Stimulated activated CD4-positive, alpha-beta T cell treated with anti-CD3 and anti-CD28 coated beads, Interleukin-2, amount 100 ng/mL, for 24 hours (primary cell): Measurements from ENCODE around the gene POLDIP2.
A peak's percentile ranks its signal among the peaks of the same experiment; 100 is the strongest.

Experiments
- DNase-seq, 2 donors: peaks; one replicate each; pipeline ENCODE4 v3.0.0-alpha.2; 2020

The POLDIP2 gene

GRCh38 chr17:28357061-28357900 is at the start of gene POLDIP2:
POLDIP2 (minus strand) TSS chr17:28357527; CDS start chr17:28357448, 79 bp downstream.
- DNase-seq = peak; percentile 96

DNA sequence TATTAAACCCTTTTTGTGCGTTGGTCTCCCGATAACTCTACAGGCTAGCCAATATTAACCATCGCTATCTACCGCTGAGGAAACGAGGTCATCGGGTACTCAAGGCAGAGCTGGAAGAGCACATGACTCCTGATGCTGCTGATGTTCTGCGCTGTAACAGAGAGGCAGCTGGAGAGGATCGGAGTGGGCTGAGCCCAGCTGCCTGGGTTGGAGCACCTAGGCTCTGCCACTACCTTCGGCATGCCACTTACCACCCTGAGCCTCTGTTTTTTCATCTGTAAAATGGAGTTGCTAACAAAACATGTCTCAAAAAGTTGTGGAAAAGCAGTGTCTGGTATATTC is 49.1 kb upstream of the POLDIP2 start:
- DNase-seq = no peak

GRCh38 chr17:28405632-28406472 is 48.5 kb upstream of the POLDIP2 start, which contains the start of gene SLC46A1:
SLC46A1 (minus strand) TSS chr17:28406212; CDS start chr17:28406114, 98 bp downstream.
- DNase-seq = peak; percentile 73 to 78

DNA sequence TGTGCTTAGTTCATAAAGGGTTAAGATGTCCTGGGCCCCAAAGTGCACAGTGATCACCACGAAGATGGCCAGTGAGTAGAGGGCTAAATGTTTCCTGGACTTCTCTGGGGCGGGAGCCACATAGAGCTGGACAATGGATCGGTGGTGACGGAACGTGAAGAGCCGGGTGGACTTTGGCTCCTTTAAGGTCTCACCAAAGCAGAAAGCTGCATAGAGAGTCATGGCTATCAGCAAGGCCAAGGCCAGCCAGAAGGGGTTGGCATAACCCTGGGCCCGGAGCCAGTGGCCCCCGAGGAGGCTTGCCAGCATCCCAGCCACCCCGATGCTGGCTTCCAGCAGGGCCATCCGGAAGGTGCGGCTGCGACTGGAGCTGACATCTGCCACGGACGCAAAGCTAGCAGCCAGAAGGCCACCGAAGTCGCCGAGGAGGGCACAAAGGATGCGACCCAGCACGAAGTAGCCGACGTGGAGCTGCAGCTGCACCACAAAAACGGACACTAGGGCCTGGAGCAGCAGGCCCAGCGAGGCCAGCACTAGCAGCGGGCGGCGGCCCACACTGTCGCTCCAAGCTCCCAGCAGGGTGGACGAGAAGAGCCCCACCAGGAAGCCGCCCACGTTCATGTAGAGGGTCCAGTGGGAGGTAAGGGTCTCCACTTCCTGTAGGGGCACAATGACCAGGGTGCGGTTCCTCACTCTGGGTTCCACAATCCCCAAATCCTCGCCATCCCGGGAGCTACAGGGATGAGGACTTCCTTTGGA is 47.7 kb upstream of the POLDIP2 start:
- DNase-seq = no peak

- DNase-seq = no peak
Observed at GRCh38 chr17:28404461-28404811, 47.1 kb upstream of the POLDIP2 start.

DNA sequence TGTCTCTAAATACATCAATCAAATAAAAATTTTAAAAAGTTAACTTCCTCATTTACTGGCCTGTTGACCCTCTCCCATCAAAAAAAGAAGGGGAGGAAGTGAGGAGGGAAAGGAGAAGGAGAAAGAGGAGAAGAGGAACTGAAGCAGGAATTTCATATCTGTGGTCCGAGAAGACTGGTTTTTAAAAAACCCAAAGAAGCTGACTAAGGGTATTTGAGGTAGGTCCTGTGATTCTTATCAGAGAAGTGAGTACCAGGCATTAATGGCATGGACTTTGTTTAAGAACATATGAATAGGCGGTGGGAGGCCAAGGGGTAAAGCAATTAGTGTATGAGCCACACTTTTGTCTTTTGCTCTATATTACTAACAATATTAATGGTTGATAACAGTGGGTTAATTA is 46.7 kb upstream of the POLDIP2 start:
- DNase-seq = no peak

DNA sequence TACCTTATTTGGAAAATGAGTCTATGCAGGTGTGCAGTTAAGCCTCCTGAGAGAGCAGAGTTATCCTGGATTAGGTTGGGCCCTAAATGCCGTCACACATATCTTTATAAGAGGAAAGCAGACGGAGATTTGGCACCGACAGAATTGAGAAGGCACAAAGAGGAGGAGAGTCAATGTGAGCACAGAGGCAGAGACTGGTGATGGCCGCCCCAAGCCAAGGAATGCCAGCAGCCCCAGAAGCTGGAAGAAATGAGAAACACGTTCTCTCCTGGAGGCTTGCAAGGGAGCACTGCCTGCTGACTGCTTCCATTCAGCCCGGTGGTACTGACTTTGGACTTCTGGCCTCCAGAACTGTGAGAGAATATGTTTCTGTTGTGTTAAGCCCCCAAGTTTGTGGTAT is 45.5 kb upstream of the POLDIP2 start:
- no peak for DNase-seq

GRCh38 chr17:28402224-28402630 is 44.9 kb upstream of the POLDIP2 start:
- no peak for DNase-seq

DNA sequence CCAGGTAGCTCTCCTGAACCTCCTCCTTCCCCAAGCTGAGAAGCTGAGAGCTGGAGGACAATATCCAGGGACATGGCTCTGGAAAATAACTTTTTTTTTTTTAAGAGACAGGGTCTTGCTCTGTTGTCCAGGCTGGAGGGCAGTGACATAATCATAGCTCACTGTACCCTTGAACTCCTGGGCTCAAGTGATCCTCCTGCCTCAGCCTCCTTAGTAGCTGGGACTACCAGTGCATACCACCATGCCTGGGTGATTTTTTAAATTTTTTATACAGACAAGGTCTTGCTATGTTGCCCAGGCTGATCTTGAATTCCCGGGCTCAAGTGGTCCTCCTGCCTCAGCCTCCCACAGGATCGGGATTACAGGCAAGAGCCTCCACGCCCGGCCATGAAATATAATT is 42.5 kb upstream of the POLDIP2 start:
- no peak for DNase-seq

DNA sequence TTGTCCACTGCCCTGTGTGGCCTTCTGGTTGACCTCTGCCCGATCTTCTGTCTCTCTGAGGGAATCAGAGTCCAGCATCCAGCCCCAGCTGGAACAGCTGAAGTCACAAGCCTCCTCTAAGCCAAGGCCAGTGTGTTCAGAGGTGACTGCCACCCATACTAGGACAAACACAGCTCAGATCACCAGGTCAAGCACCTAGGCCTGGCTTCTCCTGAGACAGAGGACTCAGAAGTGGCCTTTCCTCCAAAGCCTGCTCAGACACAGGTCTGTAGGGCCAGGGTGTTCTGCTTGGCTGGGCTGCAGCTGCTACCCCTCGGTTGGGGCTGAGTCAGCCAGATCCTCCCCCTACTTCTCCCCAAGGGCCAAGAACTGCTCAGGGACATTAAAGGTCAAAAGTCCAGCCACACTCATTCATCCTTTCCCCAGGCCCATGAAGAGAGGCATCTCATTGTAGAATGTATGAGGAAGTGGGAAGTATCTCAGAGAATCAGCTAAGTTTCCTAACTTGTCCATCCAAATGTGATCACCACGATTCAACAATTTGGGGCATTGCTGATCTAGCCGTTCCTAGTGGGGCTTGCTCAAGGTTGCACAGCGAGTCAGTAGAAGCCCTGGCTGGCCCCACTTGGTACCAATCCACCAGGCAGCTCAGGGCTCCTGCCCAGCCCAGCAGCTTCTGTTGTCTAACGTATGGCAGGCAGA is 41.1 kb upstream of the POLDIP2 start:
- DNase-seq = no peak

DNA sequence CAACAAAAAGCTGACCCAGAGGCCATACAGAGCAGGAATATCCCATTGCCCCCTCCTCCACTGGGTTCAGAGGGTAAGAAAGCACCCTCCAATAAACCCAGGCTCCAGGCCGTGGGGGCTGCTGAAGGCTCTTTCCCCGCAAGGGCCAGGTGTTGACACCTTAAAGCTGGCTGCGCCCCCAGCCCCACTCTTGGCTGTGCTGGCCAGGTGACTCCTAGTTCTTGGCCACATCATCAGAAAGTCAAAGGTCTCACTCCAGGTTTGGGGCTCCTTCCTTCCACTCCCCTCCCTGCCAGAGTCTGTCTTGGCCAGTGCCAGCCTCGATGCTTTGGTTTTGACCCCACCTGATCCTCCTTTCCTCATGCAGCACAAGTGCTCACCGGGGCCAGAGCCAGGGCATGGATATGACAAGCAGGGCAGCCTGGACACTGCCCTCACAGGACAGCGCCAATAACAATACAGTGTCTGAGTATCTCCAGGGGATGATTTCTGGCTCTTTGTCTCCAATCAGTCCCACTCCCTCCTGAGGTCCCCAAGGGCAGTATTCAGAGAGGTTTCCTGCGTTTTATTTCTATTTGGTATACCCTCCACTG is 40.5 kb upstream of the POLDIP2 start:
- no peak for DNase-seq

- no peak for DNase-seq
Observed at GRCh38 chr17:28397275-28397674, 39.9 kb upstream of the POLDIP2 start.

- DNase-seq = no peak
Observed at GRCh38 chr17:28396635-28397239, 39.4 kb upstream of the POLDIP2 start.

DNA sequence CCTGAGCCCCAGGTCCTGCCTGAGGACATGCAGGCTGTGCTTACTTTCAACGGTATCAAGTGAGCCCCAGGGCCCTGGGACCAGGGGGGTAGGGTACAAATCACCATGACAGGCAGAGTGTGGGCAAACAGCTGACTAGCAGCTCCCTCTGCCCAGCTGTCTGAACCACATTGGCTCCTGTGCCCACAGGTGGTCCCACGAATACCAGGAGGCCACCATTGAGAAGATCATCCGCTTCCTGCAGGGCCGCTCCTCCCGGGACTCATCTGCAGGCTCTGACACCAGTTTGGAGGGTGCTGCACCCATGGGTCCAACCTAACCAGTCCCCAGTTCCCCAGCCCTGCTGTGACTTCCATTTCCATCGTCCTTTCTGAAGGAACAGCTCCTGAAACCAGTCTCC is 38.6 kb upstream of the POLDIP2 start:
- DNase-seq = no peak

DNA sequence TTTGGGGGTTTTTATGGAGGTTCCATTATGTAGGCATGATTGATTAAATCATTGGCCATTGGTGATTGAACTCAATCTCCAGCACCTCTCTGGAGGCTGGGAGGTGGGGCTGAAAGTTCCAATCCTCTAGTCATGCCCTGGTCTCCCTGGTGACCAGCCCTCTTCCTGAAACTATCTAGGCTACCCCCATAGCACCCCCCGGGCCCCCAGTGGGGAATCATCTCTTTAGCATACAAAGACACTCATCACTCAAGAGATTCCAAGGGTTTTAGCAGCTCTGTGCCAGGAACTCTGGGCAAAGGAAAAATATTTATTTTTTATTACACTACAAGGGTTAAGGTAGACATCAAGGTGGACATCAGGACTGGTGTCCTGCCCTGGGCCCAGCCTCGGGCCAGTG is 38.1 kb upstream of the POLDIP2 start:
- DNase-seq = no peak

- DNase-seq = no peak
Observed at GRCh38 chr17:28394337-28395116, 37.2 kb upstream of the POLDIP2 start.

GRCh38 chr17:28392491-28392890 is 35.2 kb upstream of the POLDIP2 start:
- DNase-seq = no peak

DNA sequence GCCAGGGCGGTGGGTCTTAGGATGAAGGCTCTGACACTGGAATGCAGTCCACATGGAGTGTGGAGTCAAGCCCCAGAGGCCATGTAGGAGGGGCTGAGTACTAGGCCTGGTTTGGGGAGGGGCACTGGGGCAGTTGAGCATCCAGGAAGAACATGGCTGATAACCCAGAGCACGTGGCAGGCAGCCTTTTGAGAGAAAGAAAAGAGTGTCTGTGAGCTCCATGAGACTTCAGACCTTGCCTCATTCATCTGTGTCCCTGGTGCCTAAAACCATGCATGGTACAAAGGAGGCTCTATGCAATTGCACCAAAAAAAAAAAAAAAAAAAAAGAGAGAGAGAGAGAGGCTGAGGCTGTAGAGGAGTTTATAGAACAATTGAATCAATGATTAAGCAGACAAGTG is 34.1 kb upstream of the POLDIP2 start:
- DNase-seq = no peak

DNA sequence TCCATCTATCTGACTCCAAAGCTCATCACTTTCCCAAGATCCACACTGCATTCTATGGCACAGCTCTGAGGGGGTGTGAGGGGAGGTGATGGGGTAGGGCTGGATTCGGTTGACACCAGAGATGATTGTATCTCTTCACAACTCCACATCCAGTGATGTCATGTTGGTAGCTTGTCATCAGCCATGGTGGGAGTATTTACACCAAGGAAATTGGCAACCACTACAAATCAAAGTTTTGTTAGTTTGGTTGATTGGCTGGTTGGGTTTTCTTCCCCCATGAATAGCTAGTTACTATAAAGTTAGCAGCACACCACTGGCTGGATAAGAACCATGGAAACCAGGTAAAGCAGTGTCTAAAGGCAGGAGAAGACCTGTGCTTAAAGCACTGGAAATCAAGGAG is 33.7 kb upstream of the POLDIP2 start:
- DNase-seq = no peak

DNA sequence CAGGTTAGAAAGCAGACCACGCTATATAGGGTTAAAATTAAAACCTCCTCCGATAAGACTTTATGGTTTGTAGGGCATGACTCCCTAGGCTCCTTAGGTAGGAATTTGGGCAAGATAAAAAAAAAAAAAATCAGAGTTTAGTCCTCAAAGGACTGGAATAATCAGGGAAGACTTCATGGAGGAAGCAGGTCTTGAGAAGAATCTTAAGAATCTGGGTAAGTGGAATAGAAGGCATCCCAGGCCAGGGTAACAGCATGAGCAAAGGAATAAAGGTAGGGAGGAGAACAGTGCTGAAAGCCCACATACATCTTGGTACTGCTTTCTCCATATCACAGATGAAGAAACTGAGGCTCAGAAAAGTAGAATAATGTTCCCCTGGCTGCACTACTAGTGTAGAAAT is 33.2 kb upstream of the POLDIP2 start:
- no peak for DNase-seq

GRCh38 chr17:28390141-28390540 is 32.8 kb upstream of the POLDIP2 start:
- no peak for DNase-seq
